ES-I3 (cell line): ENCODE results near the gene RTL10.

Source experiments
- H3K36me3 ChIP-seq: 2 replicates; pipeline ENCODE4 v1.6.1; 2013; ENCODE audit warnings: mild to moderate bottlenecking, low read length, control low read depth, moderate library complexity; ENCODE audit not compliant: insufficient read depth
- H3K4me1 ChIP-seq: 2 replicates; pipeline ENCODE4 v1.6.1; 2013; ENCODE audit warnings: mild to moderate bottlenecking, control low read depth, low read length; ENCODE audit not compliant: insufficient read depth
- H3K9ac ChIP-seq: 2 replicates; pipeline ENCODE4 v1.6.1; 2013; ENCODE audit warnings: low read depth, mild to moderate bottlenecking, low read length, moderate library complexity
- H3K9me3 ChIP-seq: 2 replicates; pipeline ENCODE4 v1.6.1; 2013; ENCODE audit warnings: mild to moderate bottlenecking, low read length, moderate library complexity; ENCODE audit not compliant: control insufficient read depth, insufficient read depth

The RTL10 gene

DNA sequence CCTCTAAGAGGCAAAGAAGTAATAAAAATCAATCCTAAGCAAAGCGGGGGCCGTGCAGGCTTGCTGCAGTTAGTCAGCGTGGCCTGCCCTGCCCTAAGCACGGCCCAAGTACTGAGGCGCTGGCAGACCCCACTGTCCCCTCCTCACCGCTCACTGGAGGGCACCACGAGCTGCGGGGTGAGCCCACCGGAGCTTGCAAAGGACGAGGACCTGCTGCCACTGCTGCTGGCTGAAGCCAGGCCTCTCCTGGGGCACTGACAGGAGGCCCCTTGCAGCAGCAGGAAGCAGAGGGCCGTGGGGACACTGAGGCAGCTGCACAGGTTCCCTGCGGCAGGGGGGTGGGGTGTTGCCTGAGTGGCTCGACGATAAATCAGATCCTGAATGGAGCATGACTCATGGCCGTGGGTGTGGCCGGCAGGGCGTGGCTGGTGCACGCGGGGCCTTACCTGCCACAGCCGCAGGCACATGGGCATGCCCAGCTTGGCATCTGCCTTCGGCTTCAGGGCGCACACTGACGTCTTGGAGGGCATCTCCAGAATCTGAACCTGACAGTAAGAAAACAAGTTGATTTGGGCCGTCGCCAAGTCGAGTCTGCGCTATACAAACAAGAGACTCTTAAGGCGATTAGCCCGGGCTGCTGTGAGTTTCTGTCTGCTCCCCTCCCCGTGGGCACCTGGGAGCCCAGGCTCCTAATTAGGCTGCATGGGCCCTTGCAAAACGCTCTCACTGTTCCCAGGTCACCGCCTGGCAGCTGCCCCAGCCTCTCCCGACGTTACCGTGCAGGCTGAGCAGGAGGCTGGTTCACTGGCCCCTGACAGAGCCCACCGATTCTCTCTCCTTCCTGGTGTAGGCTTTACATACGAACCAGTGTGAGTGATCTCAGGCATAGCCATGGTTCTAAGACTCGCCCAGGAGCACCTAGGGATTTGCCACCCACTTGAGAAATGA, 48.2 kb downstream of the RTL10 start:
- H3K9me3 ChIP-seq: no peaks in the 10 kb centered on the region
- H3K36me3 ChIP-seq: no peaks in the 10 kb centered on the region
- no peak overlapping the region for H3K9ac ChIP-seq
- H3K4me1 ChIP-seq: no peaks in the 10 kb centered on the region

DNA sequence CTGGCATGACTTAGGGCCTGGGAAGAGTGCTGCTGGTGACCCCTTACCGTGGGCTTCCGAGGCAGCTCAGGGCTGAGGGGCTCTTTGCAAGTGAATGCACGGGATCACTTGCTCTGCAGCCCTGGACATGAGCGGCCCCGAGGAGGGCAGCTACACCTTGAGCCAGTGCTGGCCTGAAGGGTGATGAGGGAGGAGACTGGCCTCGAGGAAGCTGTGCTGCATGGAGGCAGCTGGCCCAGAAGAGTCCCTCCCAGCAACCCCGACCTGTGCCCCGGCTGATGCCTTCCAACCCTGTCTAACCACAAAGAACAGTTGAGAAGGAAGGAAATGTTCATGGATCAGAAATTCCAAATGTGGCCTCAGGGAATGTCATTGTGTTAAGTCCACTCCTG, 48.9 kb downstream of the RTL10 start:
- Histone ChIP-seq H3K9me3 (no peaks in the 10 kb centered on the region), H3K4me1 (no peaks in the 10 kb centered on the region), H3K36me3 (no peaks in the 10 kb centered on the region), H3K9ac (no peak overlapping the region)
